Stimulated activated CD4-positive, alpha-beta T cell treated with anti-CD3 and anti-CD28 coated beads, Interleukin-12 subunit alpha, Interleukin-12 subunit beta, amount 100 ng/mL, for 4 hours (primary cell): ENCODE results near the gene KCNA2.

ENCODE experiments used
- DNase-seq: peaks from one replicate; pipeline ENCODE4 v3.0.0-alpha.2; 2020

Gene KCNA2

GRCh38 chr1:110601332-110601731, 4.8 kb downstream of the KCNA2 start:
- no peak for DNase-seq

- no peak for DNase-seq
Measured at GRCh38 chr1:110600716-110601115, 5.4 kb downstream of the KCNA2 start.

- DNase-seq: no peak
Measured at GRCh38 chr1:110597966-110598365, 8.2 kb downstream of the KCNA2 start.

- no peak for DNase-seq
Measured at GRCh38 chr1:110596312-110596711, 9.8 kb downstream of the KCNA2 start.

GRCh38 chr1:110595353-110595710, 10.8 kb downstream of the KCNA2 start:
- no peak for DNase-seq

GRCh38 chr1:110594456-110595352, 11.5 kb downstream of the KCNA2 start:
- DNase-seq: no peak

GRCh38 chr1:110593902-110594301, 12.3 kb downstream of the KCNA2 start:
- no peak for DNase-seq

GRCh38 chr1:110591956-110592355, 14.2 kb downstream of the KCNA2 start:
- DNase-seq: no peak

- no peak for DNase-seq
Measured at GRCh38 chr1:110588991-110589390, 17.2 kb downstream of the KCNA2 start.

GRCh38 chr1:110588486-110588885, 17.7 kb downstream of the KCNA2 start:
- no peak for DNase-seq

GRCh38 chr1:110587906-110588305, 18.3 kb downstream of the KCNA2 start:
- no peak for DNase-seq

- no peak for DNase-seq
Measured at GRCh38 chr1:110585481-110585880, 20.7 kb downstream of the KCNA2 start.

- DNase-seq: no peak
Measured at GRCh38 chr1:110584045-110584444, 22.1 kb downstream of the KCNA2 start.

- DNase-seq: no peak
Measured at GRCh38 chr1:110583505-110583904, 22.7 kb downstream of the KCNA2 start.

GRCh38 chr1:110582378-110582777, 23.8 kb downstream of the KCNA2 start:
- no peak for DNase-seq

- DNase-seq: no peak
Measured at GRCh38 chr1:110581682-110582145, 24.4 kb downstream of the KCNA2 start.

- DNase-seq: no peak
Measured at GRCh38 chr1:110580244-110580643, 25.9 kb downstream of the KCNA2 start.

GRCh38 chr1:110579460-110579859, 26.7 kb downstream of the KCNA2 start:
- DNase-seq: no peak

GRCh38 chr1:110576441-110576840, 29.7 kb downstream of the KCNA2 start:
- no peak for DNase-seq

GRCh38 chr1:110573314-110573713, 32.8 kb downstream of the KCNA2 start:
- no peak for DNase-seq

- DNase-seq: no peak
Measured at GRCh38 chr1:110572751-110573150, 33.4 kb downstream of the KCNA2 start.

GRCh38 chr1:110570901-110571300, 35.3 kb downstream of the KCNA2 start:
- DNase-seq: no peak

GRCh38 chr1:110570307-110570706, 35.9 kb downstream of the KCNA2 start:
- DNase-seq: no peak

- DNase-seq: no peak
Measured at GRCh38 chr1:110566836-110567235, 39.3 kb downstream of the KCNA2 start.

GRCh38 chr1:110565565-110565964, 40.6 kb downstream of the KCNA2 start:
- DNase-seq: no peak
